SK-N-SH (cell line): ENCODE measurements around the gene LPCAT1. TPM values are rescaled to one million over a fixed set of nuclear protein-coding genes. Genes with fewer than 3 reads are reported as not detected.

Experiments used
- CTCF ChIA-PET: fragments of 300-600, 350-600 bp; formaldehyde crosslinking; extraction: SDS; loops from one replicate; lab custom pipeline; 2021; lab: Yijun Ruan, JAX
- POLR2A ChIA-PET: fragments of 350-600 bp; sonication (Branson Sonifier 250); formaldehyde crosslinking; extraction: SDS; loops from one replicate; lab custom pipeline; 2020; ENCODE audit warnings: antibody characterized with exemption, inconsistent platforms; lab: Yijun Ruan, JAX
- DNase-seq: peaks from one replicate; pipeline ENCODE4 v3.0.0; 2012
- H2AFZ ChIP-seq: fragments of 200-600 bp; sonication (generic); 2 replicates; pipeline ENCODE4 v1.8.1; 2016; ENCODE audit warnings: antibody characterized with exemption, mild to moderate bottlenecking, low read depth
- H3F3A ChIP-seq: fragments of 200-600 bp; sonication (generic); replicated peaks from 2 replicates; pipeline ENCODE3; 2016; ENCODE audit warnings: antibody characterized with exemption, mild to moderate bottlenecking; ENCODE audit not compliant: insufficient read depth
- H3K27ac ChIP-seq, 2 experiments: fragments of 200-500 bp in 1 of 2; fragments of 200-600 bp in 1 of 2; sonication (Bioruptor generic) in 1 of 2; sonication (generic), shearing (Covaris generic) in 1 of 2; 2 replicates each; pipeline versions ENCODE4 v1.5.1 to v1.6.1; 2014 to 2016; ENCODE audit warnings: low read depth in 2 of 2, inconsistent platforms in 1 of 2, low read length in 1 of 2, mild to moderate bottlenecking in 1 of 2, mixed read lengths in 1 of 2
- H3K27me3 ChIP-seq: fragments of 200-600 bp; sonication (generic), shearing (Covaris generic); 2 replicates; pipeline ENCODE4 v1.6.1; 2016; ENCODE audit warnings: mixed run types; ENCODE audit not compliant: insufficient read depth
- H3K36me3 ChIP-seq, 2 experiments: fragments of 200-500 bp in 1 of 2; fragments of 200-600 bp in 1 of 2; sonication (Bioruptor generic) in 1 of 2; sonication (generic) in 1 of 2; replicated peaks in 1 of 2; 2 replicates each; pipeline versions ENCODE3 to v1.5.1; 2014 to 2016; ENCODE audit warnings: low read length in 1 of 2, mild to moderate bottlenecking in 1 of 2; ENCODE audit not compliant: insufficient read depth in 2 of 2, control insufficient read depth in 1 of 2
- H3K4me1 ChIP-seq, 2 experiments: fragments of 200-500 bp in 1 of 2; fragments of 200-600 bp in 1 of 2; sonication (Bioruptor generic) in 1 of 2; sonication (generic), shearing (Covaris generic) in 1 of 2; 2 replicates each; pipeline versions ENCODE4 v1.5.1 to v1.6.1; 2014 to 2016; ENCODE audit warnings: low read depth in 1 of 2, low read length in 1 of 2, mixed run types in 1 of 2; ENCODE audit not compliant: insufficient read depth in 2 of 2, control insufficient read depth in 1 of 2
- H3K4me2 ChIP-seq: fragments of 200-600 bp; sonication (generic), shearing (Covaris generic); 2 replicates; pipeline ENCODE4 v1.6.1; 2017; ENCODE audit warnings: mixed run types
- H3K4me3 ChIP-seq, 2 experiments: fragments of 200-500 bp in 1 of 2; fragments of 200-600 bp in 1 of 2; sonication (Bioruptor generic) in 1 of 2; sonication (generic), shearing (Covaris generic) in 1 of 2; 2 replicates each; pipeline versions ENCODE4 v1.5.1 to v1.8.1; 2014 to 2016; ENCODE audit warnings: low read depth in 2 of 2, inconsistent platforms in 1 of 2, low read length in 1 of 2, mild to moderate bottlenecking in 1 of 2, mixed read lengths in 1 of 2, moderate library complexity in 1 of 2
- H3K79me2 ChIP-seq: fragments of 200-600 bp; sonication (generic); 2 replicates; pipeline ENCODE4 v1.8.1; 2017; ENCODE audit warnings: mild to moderate bottlenecking; ENCODE audit not compliant: insufficient read depth
- H3K9ac ChIP-seq: fragments of 200-600 bp; sonication (generic); 2 replicates; pipeline ENCODE4 v1.6.1; 2017; ENCODE audit warnings: mixed run types
- H3K9me2 ChIP-seq: fragments of 200-600 bp; sonication (generic); 2 replicates; pipeline ENCODE4 v1.6.1; 2017; ENCODE audit warnings: mixed run types
- H3K9me3 ChIP-seq: fragments of 200-600 bp; sonication (generic); 2 replicates; pipeline ENCODE4 v1.6.1; 2017; ENCODE audit warnings: mixed run types, mild to moderate bottlenecking, moderate library complexity
- H4K20me1 ChIP-seq: fragments of 200-600 bp; sonication (generic); 2 replicates; pipeline ENCODE4 v1.6.1; 2017; ENCODE audit warnings: mild to moderate bottlenecking, mixed run types; ENCODE audit not compliant: insufficient read depth
- FOSL2 ChIP-seq: IDR thresholded peaks from 2 replicates; pipeline ENCODE4 v1.4.0; 2012; ENCODE audit warnings: low read depth, mild to moderate bottlenecking, moderate library complexity, borderline replicate concordance
- FOXM1 ChIP-seq: IDR thresholded peaks from 2 replicates; pipeline ENCODE4 v1.4.0; 2012; ENCODE audit warnings: low read depth, mild to moderate bottlenecking
- IRF3 ChIP-seq: fragments of 150-350 bp; IDR thresholded peaks from 2 replicates; pipeline ENCODE4 v1.6.1; 2016; ENCODE audit warnings: mild to moderate bottlenecking, low read depth, low read length
- JUND ChIP-seq: IDR thresholded peaks from 2 replicates; pipeline ENCODE4 v1.4.0; 2012
- MEF2A ChIP-seq: IDR thresholded peaks from 2 replicates; pipeline ENCODE4 v1.4.0; 2012; ENCODE audit warnings: low read depth, borderline replicate concordance
- NFIC ChIP-seq: IDR thresholded peaks from 2 replicates; pipeline ENCODE4 v1.4.0; 2012; ENCODE audit warnings: borderline replicate concordance
- POLR2AphosphoS5 ChIP-seq: IDR thresholded peaks from 2 replicates; pipeline ENCODE4 v1.6.1; 2012; ENCODE audit warnings: low read depth, low read length
- RCOR1 ChIP-seq: fragments of 150-350 bp; IDR thresholded peaks from 2 replicates; pipeline ENCODE4 v1.6.1; 2017; ENCODE audit warnings: antibody characterized with exemption, low read length
- REST ChIP-seq: IDR thresholded peaks from 2 replicates; pipeline ENCODE4 v1.6.1; 2012; ENCODE audit warnings: mild to moderate bottlenecking, low read depth, low read length, moderate library complexity
- RFX5 ChIP-seq: IDR thresholded peaks from 2 replicates; pipeline ENCODE4 v1.6.1; 2012; ENCODE audit warnings: mild to moderate bottlenecking, improper control_type of control experiment, low read length
- RXRA ChIP-seq: IDR thresholded peaks from 2 replicates; pipeline ENCODE4 v1.4.0; 2012; ENCODE audit warnings: low read depth, mild to moderate bottlenecking, borderline replicate concordance
- TCF12 ChIP-seq: IDR thresholded peaks from 2 replicates; pipeline ENCODE4 v1.4.0; 2012
- TEAD4 ChIP-seq: IDR thresholded peaks from 2 replicates; pipeline ENCODE4 v1.4.0; 2012; ENCODE audit warnings: mild to moderate bottlenecking, borderline replicate concordance; ENCODE audit not compliant: insufficient read depth
- WGBS: methylation state at CpG from one replicate; pipeline ENCODE4 v1.1.6; 2017; ENCODE audit warnings: low lambda C conversion rate; 5-methylcytosine and 5-hydroxymethylcytosine counted together
- polyA plus RNA-seq, 3 experiments: library from polyadenylated mRNA; depleted of rRNA; stranded (reverse); fragments of >200 nt; gene quantifications; 2 replicates each; pipeline ENCODE4 v1.2.3, GENCODE V29; 2012

Gene LPCAT1
- polyA plus RNA-seq, 1 of the 3 experiments (the other 2 are of a cell fraction), result 42.3 TPM

DNA sequence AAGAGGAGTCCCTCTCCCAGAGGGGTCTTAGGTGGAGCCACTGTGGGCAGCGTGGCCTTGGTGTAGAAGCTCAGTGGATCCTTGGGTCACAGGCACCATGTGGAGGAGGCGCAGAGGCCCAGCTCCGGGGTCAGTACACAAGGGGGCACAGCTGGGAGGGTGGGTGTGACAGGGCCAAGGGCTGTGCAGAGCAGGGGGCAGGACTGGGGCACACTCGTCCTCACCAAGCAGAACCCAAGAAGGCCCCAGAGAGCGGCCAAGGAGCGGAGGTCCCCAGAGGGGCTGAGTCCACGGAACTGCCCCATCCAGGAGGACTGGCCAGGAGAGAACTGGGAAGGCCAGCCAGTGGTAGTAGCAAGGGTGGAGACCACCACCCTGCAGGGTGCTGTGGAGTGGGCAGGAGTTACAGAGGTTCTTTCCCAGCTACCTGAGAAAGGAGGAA, 2.5 kb upstream of the LPCAT1 start:
- no peak for DNase-seq
- H3K4me1 ChIP-seq, result peaks cover 11 to 16% of the 10 kb centered on the region in 2 experiments; a peak in 2 of 4 replicates
- H3K9ac ChIP-seq, result no peak overlapping the region
- H3K36me3 ChIP-seq, result no peaks in the 10 kb centered on the region
- H3F3A ChIP-seq, result no peaks in the 10 kb centered on the region
- H3K9me3 ChIP-seq, result no peaks in the 10 kb centered on the region
- H3K4me2 ChIP-seq, result no peak overlapping the region
- H4K20me1 ChIP-seq, result peaks cover 17% of the 10 kb centered on the region
- peaks cover 21% of the 10 kb centered on the region for H3K79me2 ChIP-seq
- CTCF ChIA-PET, result interaction anchor here (1.2 kb wide), 1 partner anchor 119 kb away, joined by 3 read pairs; no protein-coding TSS in a partner anchor
- POLR2A ChIA-PET, result no interaction called here
- no CpG with 5 or more reads among the region's 7 CpGs for WGBS
- no peak overlapping the region for H3K27ac ChIP-seq
- H2AFZ ChIP-seq, result no peak overlapping the region
- no peaks in the 10 kb centered on the region; the same call in 1 of the 2 replicates for H3K27me3 ChIP-seq
- no peak overlapping the region for H3K4me3 ChIP-seq
- no peaks in the 10 kb centered on the region for H3K9me2 ChIP-seq
- no peak for TF ChIP-seq TCF12
- TF ChIP-seq FOXM1, result no peak
- no peak for TF ChIP-seq FOSL2
- no peak for TF ChIP-seq IRF3
- no peak for TF ChIP-seq RCOR1
- no peak for TF ChIP-seq NFIC
- TF ChIP-seq REST, result no peak
- TF ChIP-seq POLR2AphosphoS5, result no peak
- no peak for TF ChIP-seq JUND
- no peak for TF ChIP-seq TEAD4
- TF ChIP-seq RXRA, result no peak
- TF ChIP-seq RFX5, result no peak
- TF ChIP-seq MEF2A, result no peak

- CTCF ChIA-PET, result interaction anchor here (1.2 kb wide), 1 partner anchor 119 kb away, joined by 3 read pairs; no protein-coding TSS in a partner anchor
- 97% methylated on average over 5 of the region's 8 CpGs for WGBS
Observed at GRCh38 chr5:1525624-1526189, 1.9 kb upstream of the LPCAT1 start.

More at GRCh38 chr5:1525624-1526189, 1.9 kb upstream of the LPCAT1 start:
- no peak for DNase-seq
- POLR2A ChIA-PET, result no interaction called here
- peaks cover 0 to 4% of the 10 kb centered on the region in 2 experiments for H3K36me3 ChIP-seq
- H3F3A ChIP-seq, result no peaks in the 10 kb centered on the region
- TF ChIP-seq MEF2A, result no peak
- H3K79me2 ChIP-seq, result peaks cover 26% of the 10 kb centered on the region
- no peaks in the 10 kb centered on the region; the same call in 1 of the 2 replicates for H3K27me3 ChIP-seq
- H3K4me1 ChIP-seq, result peaks cover 11 to 16% of the 10 kb centered on the region in 2 experiments; a peak in 2 of 4 replicates
- H3K4me2 ChIP-seq, result no peak overlapping the region
- H3K9me2 ChIP-seq, result no peaks in the 10 kb centered on the region
- H3K9ac ChIP-seq, result no peak overlapping the region
- no peak overlapping the region for H3K4me3 ChIP-seq
- peaks cover 22% of the 10 kb centered on the region for H4K20me1 ChIP-seq
- no peak overlapping the region for H3K27ac ChIP-seq
- no peak overlapping the region for H2AFZ ChIP-seq
- no peaks in the 10 kb centered on the region for H3K9me3 ChIP-seq
